ENCODE measurements around the gene TMOD4.

- no peak for TF ChIP-seq EP300 (IDR thresholded peaks at IDR 0.05)
- no peak for TF ChIP-seq CTCF (IDR thresholded peaks at IDR 0.05)
- no peak for TF ChIP-seq POLR2AphosphoS5 (IDR thresholded peaks at IDR 0.05)
Measured at GRCh38 chr1:151134396-151134795, 41.4 kb downstream of the TMOD4 start.
